ENCODE measurements around the gene LDLRAD2. TPM values are rescaled to one million over a fixed set of nuclear protein-coding genes. Genes with fewer than 3 reads are reported as not detected.

The LDLRAD2 gene
- total RNA-seq, 1 donor from 2014 or later = 1.1 TPM

GRCh38 chr1:21855257-21856096 lies 43.4 kb downstream of the LDLRAD2 start:
- no peaks in the 10 kb centered on the region for H3K4me1 Mint-ChIP-seq
- no peak for DNase-seq (ENCODE audit: low spot score in 2 of 2, unreplicated experiment in 2 of 2)
- no peaks in the 10 kb centered on the region for H3K27me3 Mint-ChIP-seq (ENCODE audit: low read depth)
- no peak overlapping the region for H3K4me3 Mint-ChIP-seq
- peaks cover 28% of the 10 kb centered on the region for H3K36me3 Mint-ChIP-seq
- TF ChIP-seq CTCF (IDR thresholded peaks at IDR 0.05; ENCODE audit: unreplicated experiment) = no peak
- no peaks in the 10 kb centered on the region for H3K9me3 Mint-ChIP-seq
- H3K27ac Mint-ChIP-seq = no peak overlapping the region

GRCh38 chr1:21857142-21857839 lies 45.2 kb downstream of the LDLRAD2 start:
- Mint-ChIP-seq H3K4me1 (no peaks in the 10 kb centered on the region), H3K27me3 (ENCODE audit: low read depth) (no peaks in the 10 kb centered on the region), H3K36me3 (peaks cover 42% of the 10 kb centered on the region), H3K27ac (no peak overlapping the region), H3K9me3 (no peaks in the 10 kb centered on the region), H3K4me3 (no peak overlapping the region)
- DNase-seq (ENCODE audit: low spot score in 2 of 2, unreplicated experiment in 2 of 2) = no peak
- no peak for TF ChIP-seq CTCF (IDR thresholded peaks at IDR 0.05; ENCODE audit: unreplicated experiment)

- peaks cover 41% of the 10 kb centered on the region for H3K36me3 Mint-ChIP-seq
- no peaks in the 10 kb centered on the region for H3K4me1 Mint-ChIP-seq
- no peaks in the 10 kb centered on the region for H3K27me3 Mint-ChIP-seq (ENCODE audit: low read depth)
- no peaks in the 10 kb centered on the region for H3K9me3 Mint-ChIP-seq
- no peak overlapping the region for H3K27ac Mint-ChIP-seq
- no peak for DNase-seq (ENCODE audit: low spot score in 2 of 2, unreplicated experiment in 2 of 2)
- H3K4me3 Mint-ChIP-seq = no peak overlapping the region
- TF ChIP-seq CTCF (IDR thresholded peaks at IDR 0.05; ENCODE audit: unreplicated experiment) = no peak
Measured at GRCh38 chr1:21857840-21858670, 46.0 kb downstream of the LDLRAD2 start.

GRCh38 chr1:21859669-21860179 lies 47.7 kb downstream of the LDLRAD2 start:
- Mint-ChIP-seq H3K9me3 (no peaks in the 10 kb centered on the region), H3K4me1 (no peaks in the 10 kb centered on the region), H3K36me3 (peaks cover 48% of the 10 kb centered on the region), H3K4me3 (no peak overlapping the region), H3K27me3 (ENCODE audit: low read depth) (no peaks in the 10 kb centered on the region), H3K27ac (no peak overlapping the region)
- TF ChIP-seq CTCF (IDR thresholded peaks at IDR 0.05; ENCODE audit: unreplicated experiment) = no peak
- DNase-seq (ENCODE audit: low spot score in 2 of 2, unreplicated experiment in 2 of 2) = no peak

- no peak overlapping the region for H3K4me3 Mint-ChIP-seq
- TF ChIP-seq CTCF (IDR thresholded peaks at IDR 0.05; ENCODE audit: unreplicated experiment) = no peak
- no peaks in the 10 kb centered on the region for H3K9me3 Mint-ChIP-seq
- no peaks in the 10 kb centered on the region for H3K27me3 Mint-ChIP-seq (ENCODE audit: low read depth)
- no peak overlapping the region for H3K27ac Mint-ChIP-seq
- peaks cover 45% of the 10 kb centered on the region for H3K36me3 Mint-ChIP-seq
- H3K4me1 Mint-ChIP-seq = no peaks in the 10 kb centered on the region
- DNase-seq (ENCODE audit: low spot score in 2 of 2, unreplicated experiment in 2 of 2) = no peak
Measured at GRCh38 chr1:21860971-21861370, 48.9 kb downstream of the LDLRAD2 start.
